Gastrocnemius medialis (tissue), 4 donors: ENCODE results near the gene SPATS2L.

Experiments used
- POLR2A ChIP-seq, 2 donors: fragments of 450-650 bp; IDR thresholded peaks; one replicate each; pipeline ENCODE4 v1.6.1; 2017; ENCODE audit warnings: antibody characterized with exemption in 2 of 2, mild to moderate bottlenecking in 2 of 2, moderate library complexity in 2 of 2
- TF ChIP-seq, protein P1 (sequence below), 5 experiments: fragments of 450-650 bp in 3 of 5; fragments of 200-600 bp in 2 of 5; sonication (generic) in 2 of 5; IDR thresholded peaks in 4 of 5; conservative IDR thresholded peaks in 1 of 5; 1 replicate in 4 of 5; 2 replicates in 1 of 5; pipeline ENCODE4 v1.5.1; 2016 to 2019; ENCODE audit warnings: antibody characterized with exemption in 5 of 5, mild to moderate bottlenecking in 3 of 5, moderate library complexity in 3 of 5

- TF ChIP-seq, protein P1, sequence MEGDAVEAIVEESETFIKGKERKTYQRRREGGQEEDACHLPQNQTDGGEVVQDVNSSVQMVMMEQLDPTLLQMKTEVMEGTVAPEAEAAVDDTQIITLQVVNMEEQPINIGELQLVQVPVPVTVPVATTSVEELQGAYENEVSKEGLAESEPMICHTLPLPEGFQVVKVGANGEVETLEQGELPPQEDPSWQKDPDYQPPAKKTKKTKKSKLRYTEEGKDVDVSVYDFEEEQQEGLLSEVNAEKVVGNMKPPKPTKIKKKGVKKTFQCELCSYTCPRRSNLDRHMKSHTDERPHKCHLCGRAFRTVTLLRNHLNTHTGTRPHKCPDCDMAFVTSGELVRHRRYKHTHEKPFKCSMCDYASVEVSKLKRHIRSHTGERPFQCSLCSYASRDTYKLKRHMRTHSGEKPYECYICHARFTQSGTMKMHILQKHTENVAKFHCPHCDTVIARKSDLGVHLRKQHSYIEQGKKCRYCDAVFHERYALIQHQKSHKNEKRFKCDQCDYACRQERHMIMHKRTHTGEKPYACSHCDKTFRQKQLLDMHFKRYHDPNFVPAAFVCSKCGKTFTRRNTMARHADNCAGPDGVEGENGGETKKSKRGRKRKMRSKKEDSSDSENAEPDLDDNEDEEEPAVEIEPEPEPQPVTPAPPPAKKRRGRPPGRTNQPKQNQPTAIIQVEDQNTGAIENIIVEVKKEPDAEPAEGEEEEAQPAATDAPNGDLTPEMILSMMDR (IDR thresholded peaks at IDR 0.05 in 4 of 5, conservative IDR thresholded peaks at IDR 0.05 in 1 of 5): no peak
- TF ChIP-seq POLR2A (IDR thresholded peaks at IDR 0.05): no peak
Observed at GRCh38 chr2:200349868-200350267, 43.4 kb downstream of the SPATS2L start.
